ENCODE data around the gene MYO1E. TPM values are rescaled to one million over a fixed set of nuclear protein-coding genes. Genes with fewer than 3 reads are reported as not detected.

Gene MYO1E
- total RNA-seq, 1 donor: 336 TPM

- H3K4me1 ChIP-seq (ENCODE audit: insufficient read depth, low read length): peaks cover 3% of the 10 kb centered on the region
- H3K4me2 ChIP-seq (ENCODE audit: insufficient read depth, low read length): no peak overlapping the region
- no peaks in the 10 kb centered on the region for H3K9me3 ChIP-seq (ENCODE audit: low read depth, low read length)
- no peaks in the 10 kb centered on the region for H4K20me1 ChIP-seq (ENCODE audit: insufficient read depth, low read length)
- no peak overlapping the region for H3K27ac ChIP-seq (ENCODE audit: low read depth, low read length)
- H3K4me3 ChIP-seq (ENCODE audit: insufficient read depth, low read length): no peak overlapping the region
- H3K36me3 ChIP-seq (ENCODE audit: insufficient read depth, low read length): no peaks in the 10 kb centered on the region
- DNase-seq (ENCODE audit: insufficient read length, low spot score, missing footprints): no peak
- no peak overlapping the region for H2AFZ ChIP-seq (ENCODE audit: low read length)
- no peaks in the 10 kb centered on the region for H3K27me3 ChIP-seq (ENCODE audit: insufficient read depth, low read length)
- no peak for TF ChIP-seq CTCF (IDR thresholded peaks at IDR 0.05; ENCODE audit: extremely low read depth, low read depth, low read length)
- H3K79me2 ChIP-seq (ENCODE audit: insufficient read depth, low read length): no peaks in the 10 kb centered on the region
Observed at GRCh38 chr15:59385171-59385570, 12.5 kb upstream of the MYO1E start.

GRCh38 chr15:59384507-59384906 lies 11.8 kb upstream of the MYO1E start:
- H3K27me3 ChIP-seq (ENCODE audit: insufficient read depth, low read length): no peaks in the 10 kb centered on the region
- peaks cover 3% of the 10 kb centered on the region for H3K4me1 ChIP-seq (ENCODE audit: insufficient read depth, low read length)
- H3K79me2 ChIP-seq (ENCODE audit: insufficient read depth, low read length): no peaks in the 10 kb centered on the region
- no peak overlapping the region for H3K4me3 ChIP-seq (ENCODE audit: insufficient read depth, low read length)
- no peaks in the 10 kb centered on the region for H3K9me3 ChIP-seq (ENCODE audit: low read depth, low read length)
- no peak overlapping the region for H2AFZ ChIP-seq (ENCODE audit: low read length)
- H3K27ac ChIP-seq (ENCODE audit: low read depth, low read length): no peak overlapping the region
- no peak for DNase-seq (ENCODE audit: insufficient read length, low spot score, missing footprints)
- TF ChIP-seq CTCF (IDR thresholded peaks at IDR 0.05; ENCODE audit: extremely low read depth, low read depth, low read length): no peak
- H3K36me3 ChIP-seq (ENCODE audit: insufficient read depth, low read length): no peaks in the 10 kb centered on the region
- no peaks in the 10 kb centered on the region for H4K20me1 ChIP-seq (ENCODE audit: insufficient read depth, low read length)
- no peak overlapping the region for H3K4me2 ChIP-seq (ENCODE audit: insufficient read depth, low read length)

- Histone ChIP-seq H3K4me1 (ENCODE audit: insufficient read depth, low read length) (no peaks in the 10 kb centered on the region), H2AFZ (ENCODE audit: low read length) (no peak overlapping the region), H3K27me3 (ENCODE audit: insufficient read depth, low read length) (no peaks in the 10 kb centered on the region), H3K27ac (ENCODE audit: low read depth, low read length) (no peak overlapping the region), H3K4me3 (ENCODE audit: insufficient read depth, low read length) (no peak overlapping the region), H4K20me1 (ENCODE audit: insufficient read depth, low read length) (no peaks in the 10 kb centered on the region), H3K36me3 (ENCODE audit: insufficient read depth, low read length) (no peaks in the 10 kb centered on the region), H3K4me2 (ENCODE audit: insufficient read depth, low read length) (no peak overlapping the region), H3K9me3 (ENCODE audit: low read depth, low read length) (no peaks in the 10 kb centered on the region), H3K79me2 (ENCODE audit: insufficient read depth, low read length) (no peaks in the 10 kb centered on the region)
- DNase-seq (ENCODE audit: insufficient read length, low spot score, missing footprints): no peak
- no peak for TF ChIP-seq CTCF (IDR thresholded peaks at IDR 0.05; ENCODE audit: extremely low read depth, low read depth, low read length)
Observed at GRCh38 chr15:59380902-59381610, 8.4 kb upstream of the MYO1E start.

GRCh38 chr15:59379531-59379930 lies 6.9 kb upstream of the MYO1E start:
- Histone ChIP-seq H2AFZ (ENCODE audit: low read length) (no peak overlapping the region), H3K4me1 (ENCODE audit: insufficient read depth, low read length) (no peaks in the 10 kb centered on the region), H3K79me2 (ENCODE audit: insufficient read depth, low read length) (no peaks in the 10 kb centered on the region), H3K27me3 (ENCODE audit: insufficient read depth, low read length) (no peaks in the 10 kb centered on the region), H3K9me3 (ENCODE audit: low read depth, low read length) (no peaks in the 10 kb centered on the region), H4K20me1 (ENCODE audit: insufficient read depth, low read length) (no peaks in the 10 kb centered on the region), H3K36me3 (ENCODE audit: insufficient read depth, low read length) (no peaks in the 10 kb centered on the region), H3K4me3 (ENCODE audit: insufficient read depth, low read length) (no peak overlapping the region), H3K4me2 (ENCODE audit: insufficient read depth, low read length) (no peak overlapping the region), H3K27ac (ENCODE audit: low read depth, low read length) (no peak overlapping the region)
- DNase-seq (ENCODE audit: insufficient read length, low spot score, missing footprints): peak; percentile 41
- no peak for TF ChIP-seq CTCF (IDR thresholded peaks at IDR 0.05; ENCODE audit: extremely low read depth, low read depth, low read length)

All from osteoblast (primary cell).